Measurements from ENCODE around the gene ACOT13.
"Not testable (repeated sequence)": the region's sequence is repeated elsewhere in the genome, so short reads cannot be mapped to it uniquely, and the experiment has no call there.

DNA sequence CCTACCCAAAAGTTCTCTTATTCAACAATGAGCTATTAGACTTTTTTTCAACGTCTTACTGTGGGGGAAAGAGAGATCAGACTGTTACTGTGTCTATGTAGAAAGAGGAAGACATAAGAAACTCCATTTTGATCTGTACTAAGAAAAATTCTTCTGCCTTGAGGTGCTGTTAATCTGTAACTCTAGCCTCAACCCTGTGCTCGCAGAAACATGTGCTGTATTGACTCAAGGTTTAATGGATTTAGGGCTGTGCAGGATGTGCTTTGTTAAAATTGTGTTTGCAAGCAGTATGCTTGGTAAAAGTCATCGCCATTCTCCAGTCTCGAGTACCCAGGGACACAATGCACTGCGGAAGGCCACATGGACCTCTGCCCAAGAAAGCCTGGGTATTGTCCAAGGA is 5.1 kb upstream of the ACOT13 start:
- TF ChIP-seq, protein P1, sequence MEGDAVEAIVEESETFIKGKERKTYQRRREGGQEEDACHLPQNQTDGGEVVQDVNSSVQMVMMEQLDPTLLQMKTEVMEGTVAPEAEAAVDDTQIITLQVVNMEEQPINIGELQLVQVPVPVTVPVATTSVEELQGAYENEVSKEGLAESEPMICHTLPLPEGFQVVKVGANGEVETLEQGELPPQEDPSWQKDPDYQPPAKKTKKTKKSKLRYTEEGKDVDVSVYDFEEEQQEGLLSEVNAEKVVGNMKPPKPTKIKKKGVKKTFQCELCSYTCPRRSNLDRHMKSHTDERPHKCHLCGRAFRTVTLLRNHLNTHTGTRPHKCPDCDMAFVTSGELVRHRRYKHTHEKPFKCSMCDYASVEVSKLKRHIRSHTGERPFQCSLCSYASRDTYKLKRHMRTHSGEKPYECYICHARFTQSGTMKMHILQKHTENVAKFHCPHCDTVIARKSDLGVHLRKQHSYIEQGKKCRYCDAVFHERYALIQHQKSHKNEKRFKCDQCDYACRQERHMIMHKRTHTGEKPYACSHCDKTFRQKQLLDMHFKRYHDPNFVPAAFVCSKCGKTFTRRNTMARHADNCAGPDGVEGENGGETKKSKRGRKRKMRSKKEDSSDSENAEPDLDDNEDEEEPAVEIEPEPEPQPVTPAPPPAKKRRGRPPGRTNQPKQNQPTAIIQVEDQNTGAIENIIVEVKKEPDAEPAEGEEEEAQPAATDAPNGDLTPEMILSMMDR (IDR thresholded peaks at IDR 0.05; ENCODE audit: low read depth, low read length, poor library complexity, severe bottlenecking), result not testable (repeated sequence)
- not testable (repeated sequence) for TF ChIP-seq EZH2phosphoT487 (IDR thresholded peaks at IDR 0.05; ENCODE audit: borderline replicate concordance, low read length)
